GM21447 (cell line): ENCODE data around the gene YY1AP1.
A peak's percentile ranks its signal among the peaks of the same experiment; 100 is the strongest.
"Not testable (repeated sequence)": the region's sequence is repeated elsewhere in the genome, so short reads cannot be mapped to it uniquely, and the experiment has no call there.

Experiments
- ATAC-seq: cut with Tn5 transposase; IDR thresholded peaks from one replicate; pipeline ENCODE4 v1.9.1; 2021; ENCODE audit not compliant: unreplicated experiment

YY1AP1 gene

DNA sequence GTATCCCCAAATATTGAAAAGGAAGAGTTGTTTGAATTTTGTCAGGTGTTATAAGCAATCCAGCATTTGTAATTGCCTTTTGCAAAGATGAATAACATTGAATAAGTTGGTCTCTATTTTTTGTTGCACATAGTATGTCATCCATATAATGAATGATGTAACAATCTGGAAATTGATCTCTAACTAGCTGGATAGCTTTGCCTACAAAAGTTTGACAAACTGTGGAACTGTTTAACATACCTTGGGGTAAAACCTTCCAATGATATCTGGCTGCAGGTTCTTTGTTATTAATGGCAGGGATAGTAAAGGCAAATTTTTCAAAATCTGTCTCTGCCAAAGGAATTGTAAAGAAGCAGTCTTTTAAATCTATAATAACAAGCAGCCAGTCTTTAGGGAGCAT lies 8.0 kb upstream of the YY1AP1 start:
- no peak for ATAC-seq

DNA sequence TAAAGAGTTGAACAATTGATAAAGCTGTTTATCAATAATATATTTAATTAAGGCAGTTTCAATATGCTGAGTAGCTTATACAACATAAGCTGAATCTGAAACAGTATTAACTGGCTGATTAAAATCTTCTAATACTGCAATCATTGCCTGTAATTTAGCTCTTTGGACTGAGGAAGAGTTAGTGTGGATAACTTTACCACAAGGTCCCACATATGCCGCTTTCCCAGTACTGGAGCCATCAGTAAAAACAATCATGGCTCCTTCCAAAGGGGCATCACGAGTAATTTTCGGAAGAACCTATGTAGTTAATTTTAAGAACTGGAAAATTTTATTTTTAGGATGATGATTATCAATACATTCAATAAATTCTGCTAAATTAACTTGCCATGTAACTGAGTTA lies 7.0 kb upstream of the YY1AP1 start:
- no peak for ATAC-seq

- no peak for ATAC-seq
Observed at GRCh38 chr1:155695072-155695471, 6.5 kb upstream of the YY1AP1 start.

DNA sequence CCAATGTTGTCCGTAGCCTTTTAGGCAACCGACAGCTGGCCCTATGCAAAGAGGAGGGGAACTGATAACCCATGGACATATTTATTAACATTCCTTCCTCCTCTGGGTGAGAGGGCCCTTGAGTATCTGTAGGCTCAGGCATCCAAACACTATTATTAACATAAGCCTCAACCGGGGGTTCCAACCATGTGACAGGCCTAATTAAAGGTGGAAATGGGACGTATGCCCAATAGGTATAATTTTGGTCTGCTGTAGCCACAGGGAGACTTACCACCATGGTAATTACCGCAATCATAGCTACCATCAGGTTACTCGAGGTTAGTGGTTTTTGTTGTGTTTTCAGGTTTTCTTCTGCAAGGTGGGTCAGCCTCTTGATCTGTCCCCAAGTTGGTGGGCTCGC lies 5.6 kb upstream of the YY1AP1 start:
- no peak for ATAC-seq

GRCh38 chr1:155691992-155692528 lies 3.5 kb upstream of the YY1AP1 start:
- ATAC-seq, result no peak

DNA sequence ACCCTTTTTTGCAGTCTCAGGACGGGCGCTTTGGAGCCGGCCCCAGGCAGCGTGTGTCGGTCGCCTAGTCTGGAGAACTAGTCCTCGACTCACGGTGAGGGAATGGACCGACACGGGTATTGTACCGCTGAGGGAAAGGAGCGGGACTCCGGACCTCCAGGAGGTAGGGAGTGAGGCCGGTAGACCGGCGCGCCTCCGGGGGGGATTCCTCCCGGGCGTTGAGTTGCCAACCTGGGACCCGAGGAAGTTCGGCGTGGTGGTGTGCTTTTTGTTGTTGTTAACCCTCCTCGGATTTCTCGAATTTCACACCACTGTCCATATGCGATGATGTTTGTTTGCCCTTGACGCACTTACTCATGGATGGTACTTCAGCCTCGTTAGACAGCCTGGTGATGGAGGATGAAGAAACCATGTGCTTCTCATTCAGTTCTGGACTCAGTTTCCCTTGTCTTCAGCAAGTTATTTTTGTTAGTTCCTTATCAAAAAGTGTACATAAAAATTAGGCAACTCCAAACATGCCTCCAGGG lies 570 bp upstream of the YY1AP1 start, which contains the start of gene DAP3:
TSS of gene DAP3 (plus strand) at position 11 of the 527 bp plus-strand sequence. CDS start 20,689 bp downstream, outside the sequence.
- not testable (repeated sequence) for ATAC-seq

DNA sequence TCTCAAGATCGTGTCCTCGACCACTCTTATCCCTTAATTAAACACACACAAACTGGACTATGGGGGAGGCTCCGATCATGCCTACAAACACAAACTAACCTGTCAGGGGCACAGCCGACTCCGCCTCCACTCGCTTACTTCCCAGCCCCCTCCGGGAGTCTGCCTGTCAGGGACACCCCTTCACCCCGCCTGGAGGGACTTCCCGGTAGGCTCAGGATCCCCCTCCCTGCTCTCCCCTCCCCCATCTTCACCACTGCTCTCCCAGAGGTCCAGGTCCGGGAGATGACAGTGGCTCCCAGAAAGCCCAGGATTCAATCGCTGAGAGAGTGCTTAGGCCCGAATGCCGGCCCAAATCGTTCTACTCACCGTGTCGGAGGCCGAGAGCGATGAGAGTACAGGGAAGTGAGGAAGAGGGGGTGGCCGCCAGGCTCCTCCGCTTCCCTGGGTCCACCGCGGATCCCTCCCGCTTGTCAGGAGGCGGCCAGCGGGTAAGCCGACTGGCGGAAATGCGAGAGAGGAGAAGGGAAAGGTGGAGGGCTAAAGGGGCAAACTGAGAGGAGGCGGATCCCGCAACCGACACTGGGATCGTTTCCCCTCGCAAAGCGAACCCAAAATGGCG lies 760 bp downstream of the YY1AP1 start:
- ATAC-seq, result peak; percentile 36

- ATAC-seq, result no peak
Observed at GRCh38 chr1:155681776-155682175, 6.8 kb downstream of the YY1AP1 start.

GRCh38 chr1:155680531-155680930 lies 8.0 kb downstream of the YY1AP1 start:
- ATAC-seq, result no peak

GRCh38 chr1:155678992-155679391 lies 9.6 kb downstream of the YY1AP1 start:
- ATAC-seq, result not testable (repeated sequence)

GRCh38 chr1:155678027-155678426 lies 10.5 kb downstream of the YY1AP1 start:
- ATAC-seq, result no peak

GRCh38 chr1:155673003-155673402 lies 15.6 kb downstream of the YY1AP1 start:
- ATAC-seq, result no peak

- no peak for ATAC-seq
Observed at GRCh38 chr1:155671750-155672149, 16.8 kb downstream of the YY1AP1 start.

GRCh38 chr1:155669233-155670162 lies 19.1 kb downstream of the YY1AP1 start:
- no peak for ATAC-seq

DNA sequence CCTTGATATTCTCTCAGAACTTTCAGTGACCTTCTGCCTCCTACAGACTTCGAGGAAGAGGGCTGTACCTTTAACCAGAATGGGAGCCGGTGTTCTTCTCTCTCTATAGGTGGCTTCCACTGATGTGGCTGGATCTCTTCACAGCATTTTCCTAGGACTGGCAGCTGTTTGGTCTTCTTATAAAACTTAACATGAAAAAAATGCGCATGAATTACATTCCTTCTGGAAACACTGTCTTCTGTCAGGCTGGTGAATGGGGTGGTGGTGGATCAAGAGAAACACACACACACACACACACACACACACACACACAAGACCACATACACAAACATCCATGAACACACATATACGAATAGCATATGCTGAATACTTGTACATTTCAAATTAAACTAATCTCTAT lies 27.3 kb downstream of the YY1AP1 start:
- ATAC-seq, result not testable (repeated sequence)

- ATAC-seq, result no peak
Observed at GRCh38 chr1:155657463-155657862, 31.1 kb downstream of the YY1AP1 start.

GRCh38 chr1:155652951-155653350 lies 35.6 kb downstream of the YY1AP1 start:
- ATAC-seq, result no peak

DNA sequence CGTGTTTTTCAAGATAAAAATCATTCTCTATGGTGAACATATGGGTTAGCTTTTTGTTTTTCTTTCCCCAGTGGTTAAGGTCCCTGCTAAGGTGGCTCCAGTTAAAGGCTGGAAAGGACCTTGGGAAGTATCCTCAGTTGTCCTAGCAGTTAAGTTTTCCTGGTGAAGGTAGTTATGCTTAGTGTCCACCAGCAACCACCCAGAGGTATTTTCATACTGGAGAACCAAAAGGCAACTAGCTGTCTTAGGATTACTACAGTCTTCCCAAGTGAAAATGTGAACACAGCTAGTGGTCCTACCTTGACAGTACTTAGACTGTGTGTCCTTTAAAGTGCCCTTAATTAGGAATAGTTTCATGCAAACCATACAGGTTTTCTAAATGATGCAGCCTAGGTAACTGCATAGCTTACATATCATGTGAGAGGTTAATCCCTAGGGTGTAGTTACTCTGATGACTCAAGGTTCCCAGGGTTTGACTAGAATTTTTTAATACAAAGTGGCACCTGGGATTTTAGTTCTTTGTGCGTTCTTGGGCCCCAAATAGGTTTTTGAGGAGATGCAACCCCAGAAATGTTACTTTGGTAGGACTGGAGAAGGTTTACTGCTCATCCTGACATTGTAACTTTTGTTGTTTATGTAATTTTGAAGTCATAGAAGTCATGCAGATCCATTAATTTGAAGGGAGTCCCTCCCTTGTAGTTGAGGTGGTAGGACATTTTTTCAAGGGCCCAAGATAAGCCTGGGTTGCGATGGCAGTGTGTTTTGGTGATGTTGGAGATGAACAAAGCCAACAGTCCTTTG lies 36.5 kb downstream of the YY1AP1 start:
- ATAC-seq, result no peak

DNA sequence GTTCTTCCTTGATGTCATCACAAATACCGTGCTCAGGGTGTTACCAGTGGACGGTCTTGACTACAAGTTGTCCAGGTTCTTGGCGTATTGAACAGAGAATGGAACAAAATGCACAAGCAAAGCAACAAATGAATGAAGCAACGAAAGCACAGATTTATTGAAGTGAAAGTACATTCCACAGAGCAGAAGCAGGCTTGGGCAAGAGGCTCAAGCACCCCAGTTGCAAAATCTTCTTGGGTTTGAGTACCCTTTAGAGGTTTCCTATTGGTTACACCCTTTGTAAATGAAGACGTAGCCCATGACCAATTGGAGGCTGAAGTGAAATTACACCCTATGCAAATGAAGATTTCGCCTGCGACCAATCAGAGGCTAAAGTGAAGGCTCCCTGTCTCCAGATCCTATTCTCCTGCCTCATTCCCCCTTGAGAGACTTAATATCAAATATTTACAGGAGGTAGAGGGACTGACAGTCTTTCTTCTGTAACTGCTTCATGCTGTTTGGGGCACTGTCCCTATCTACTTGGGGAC lies 38.3 kb downstream of the YY1AP1 start:
- no peak for ATAC-seq

GRCh38 chr1:155649676-155650075 lies 38.9 kb downstream of the YY1AP1 start:
- ATAC-seq, result no peak
